HUDEP-2 (cell line): Measurements from ENCODE around the gene HOMER3.
"Not testable (repeated sequence)": the region's sequence is repeated elsewhere in the genome, so short reads cannot be mapped to it uniquely, and the experiment has no call there.

Experiments used
- DNase-seq, 76 experiments: peaks; one replicate each; lab custom pipeline; 2025; ENCODE audit not compliant: unreplicated experiment in 76 of 76; lab: John Stamatoyannopoulos, UW

Gene HOMER3

GRCh38 chr19:18904334-18905057 is 36.5 kb downstream of the HOMER3 start:
- DNase-seq = no peak

- DNase-seq = no peak
Observed at GRCh38 chr19:18903156-18904037, 37.6 kb downstream of the HOMER3 start.

- DNase-seq = not testable (repeated sequence)
Observed at GRCh38 chr19:18902519-18902918, 38.5 kb downstream of the HOMER3 start.

GRCh38 chr19:18901491-18901890 is 39.5 kb downstream of the HOMER3 start:
- DNase-seq = no peak

GRCh38 chr19:18900700-18901481 is 40.1 kb downstream of the HOMER3 start:
- DNase-seq = no peak

- DNase-seq = no peak
Observed at GRCh38 chr19:18899624-18900560, 41.1 kb downstream of the HOMER3 start.

- peak in 1 of 76 experiments; percentile 14 for DNase-seq
Observed at GRCh38 chr19:18898607-18899408, 42.2 kb downstream of the HOMER3 start.

GRCh38 chr19:18898081-18898606 is 42.9 kb downstream of the HOMER3 start:
- peak in 18 of 76 experiments; percentile 12 to 50 (median 24) for DNase-seq

GRCh38 chr19:18897094-18898029 is 43.7 kb downstream of the HOMER3 start:
- no peak for DNase-seq

- peak in 4 of 76 experiments; percentile 3 to 31 (median 16) for DNase-seq
Observed at GRCh38 chr19:18896421-18896841, 44.6 kb downstream of the HOMER3 start.

- DNase-seq = no peak
Observed at GRCh38 chr19:18895824-18896341, 45.1 kb downstream of the HOMER3 start, which contains the start of gene CERS1. Gene CERS1 (minus strand): TSS chr19:18896158. CDS start chr19:18896072, 86 bp downstream.

- DNase-seq = peak in 51 of 76 experiments; percentile 10 to 67 (median 42)
Observed at GRCh38 chr19:18895038-18895823, 45.8 kb downstream of the HOMER3 start.

- peak in 26 of 76 experiments; percentile 6 to 50 (median 21) for DNase-seq
Observed at GRCh38 chr19:18894254-18895037, 46.6 kb downstream of the HOMER3 start.

- no peak for DNase-seq
Observed at GRCh38 chr19:18893587-18894253, 47.3 kb downstream of the HOMER3 start.
